Ureter (tissue), 1 donor: ENCODE data around the gene TTC7B. TPM values are rescaled to one million over a fixed set of nuclear protein-coding genes. Genes with fewer than 3 reads are reported as not detected.
"Not testable (repeated sequence)": the region's sequence is repeated elsewhere in the genome, so short reads cannot be mapped to it uniquely, and the experiment has no call there.

ENCODE experiments used
- DNase-seq: peaks from one replicate; pipeline ENCODE4 v3.0.0-alpha.2; 2020; ENCODE audit warnings: low spot score
- total RNA-seq: library from RNA; stranded (reverse); gene quantifications from one replicate; pipeline ENCODE4 v1.2.4, GENCODE V29; 2023
- donor health status: DM: yes; HTN: yes; CAD: no.

Gene TTC7B
- total RNA-seq, 1 donor from 2014 or later = 68.8 TPM

- no peak for DNase-seq
Measured at GRCh38 chr14:90831821-90832220, 15.6 kb upstream of the TTC7B start.

GRCh38 chr14:90830931-90831701, 14.9 kb upstream of the TTC7B start:
- no peak for DNase-seq

- no peak for DNase-seq
Measured at GRCh38 chr14:90829677-90830076, 13.4 kb upstream of the TTC7B start.

- DNase-seq = no peak
Measured at GRCh38 chr14:90828642-90829487, 12.6 kb upstream of the TTC7B start.

- DNase-seq = peak; percentile 95
Measured at GRCh38 chr14:90827919-90828610, 11.8 kb upstream of the TTC7B start.

- not testable (repeated sequence) for DNase-seq
Measured at GRCh38 chr14:90823542-90823941, 7.3 kb upstream of the TTC7B start.

GRCh38 chr14:90820958-90821357, 4.7 kb upstream of the TTC7B start:
- DNase-seq = no peak

- DNase-seq = no peak
Measured at GRCh38 chr14:90819734-90820393, 3.6 kb upstream of the TTC7B start.

- DNase-seq = no peak
Measured at GRCh38 chr14:90818715-90819114, 2.5 kb upstream of the TTC7B start.

GRCh38 chr14:90816681-90817436, 629 bp upstream of the TTC7B start:
- no peak for DNase-seq

GRCh38 chr14:90815572-90815821, 733 bp downstream of the TTC7B start:
- no peak for DNase-seq

GRCh38 chr14:90814806-90815571, 1.2 kb downstream of the TTC7B start:
- DNase-seq = no peak

- no peak for DNase-seq
Measured at GRCh38 chr14:90813442-90813841, 2.8 kb downstream of the TTC7B start.

- no peak for DNase-seq
Measured at GRCh38 chr14:90812109-90812508, 4.1 kb downstream of the TTC7B start.

GRCh38 chr14:90811641-90812040, 4.6 kb downstream of the TTC7B start:
- no peak for DNase-seq

- no peak for DNase-seq
Measured at GRCh38 chr14:90810806-90811205, 5.4 kb downstream of the TTC7B start.

- DNase-seq = no peak
Measured at GRCh38 chr14:90809530-90810312, 6.5 kb downstream of the TTC7B start.

GRCh38 chr14:90808759-90809529, 7.3 kb downstream of the TTC7B start:
- DNase-seq = no peak

GRCh38 chr14:90807060-90807459, 9.2 kb downstream of the TTC7B start:
- no peak for DNase-seq
